Prostate gland (tissue), 2 donors: Measurements from ENCODE around the gene KIF5C.

Experiments used
- CTCF ChIP-seq, 4 experiments: fragments of 200-600 bp in 2 of 4; fragments of 450-650 bp in 2 of 4; sonication (generic) in 2 of 4; IDR thresholded peaks; 1 replicate in 3 of 4; 2 replicates in 1 of 4; pipeline ENCODE4 v1.5.1; 2016 to 2019; ENCODE audit warnings: antibody characterized with exemption in 4 of 4, mild to moderate bottlenecking in 2 of 4, moderate library complexity in 2 of 4
- POLR2A ChIP-seq: fragments of 450-650 bp; IDR thresholded peaks from one replicate; pipeline ENCODE4 v1.6.1; 2016; ENCODE audit warnings: antibody characterized with exemption, mild to moderate bottlenecking
- POLR2AphosphoS5 ChIP-seq: sonication (generic); formaldehyde crosslinking; IDR thresholded peaks from one replicate; pipeline ENCODE4 v1.6.1; 2017; ENCODE audit warnings: antibody characterized with exemption

- TF ChIP-seq CTCF (IDR thresholded peaks at IDR 0.05) (no peak), POLR2A (no peak), POLR2AphosphoS5 (no peak)
Measured at GRCh38 chr2:148968301-148968700, 93.3 kb downstream of the KIF5C start.
